Tibial nerve (tissue), 3 donors: ENCODE data around the gene HCN1.
A peak's percentile ranks its signal among the peaks of the same experiment; 100 is the strongest.

Experiments used
- POLR2A ChIP-seq, 2 donors: fragments of 450-650 bp; IDR thresholded peaks; one replicate each; pipeline ENCODE4 v1.6.1; 2017; ENCODE audit warnings: antibody characterized with exemption in 2 of 2, mild to moderate bottlenecking in 2 of 2, moderate library complexity in 2 of 2
- TF ChIP-seq, protein P1 (sequence below), 5 experiments: fragments of 200-600 bp in 3 of 5; fragments of 450-650 bp in 2 of 5; sonication (generic) in 3 of 5; IDR thresholded peaks; one replicate each; pipeline ENCODE4 v1.5.1; 2016 to 2019; ENCODE audit warnings: antibody characterized with exemption in 5 of 5, mild to moderate bottlenecking in 3 of 5, moderate library complexity in 2 of 5

DNA sequence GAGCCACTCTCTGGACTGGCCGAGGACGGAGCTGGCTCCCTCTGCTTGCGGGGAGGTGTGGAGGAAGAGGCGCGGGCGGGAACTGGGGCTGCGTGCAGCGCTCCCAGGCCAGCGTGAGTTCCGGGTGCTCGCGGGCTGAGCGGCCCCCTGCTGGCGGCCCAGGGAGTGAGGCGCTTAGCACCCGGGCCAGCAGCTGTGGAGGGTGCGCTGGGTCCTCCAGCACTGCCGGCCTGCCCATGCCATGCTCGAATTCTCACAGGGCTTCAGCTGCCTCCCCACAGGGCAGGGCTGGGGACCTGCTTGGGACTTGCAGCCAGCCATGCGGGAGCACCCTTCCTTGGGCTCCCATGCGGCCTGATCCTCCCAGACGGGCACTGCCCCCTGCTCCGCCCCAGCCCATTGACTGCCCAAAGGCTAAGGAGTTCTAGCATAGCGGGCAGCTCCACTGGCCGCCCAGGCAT lies 470.6 kb downstream of the HCN1 start:
- TF ChIP-seq, protein P1, sequence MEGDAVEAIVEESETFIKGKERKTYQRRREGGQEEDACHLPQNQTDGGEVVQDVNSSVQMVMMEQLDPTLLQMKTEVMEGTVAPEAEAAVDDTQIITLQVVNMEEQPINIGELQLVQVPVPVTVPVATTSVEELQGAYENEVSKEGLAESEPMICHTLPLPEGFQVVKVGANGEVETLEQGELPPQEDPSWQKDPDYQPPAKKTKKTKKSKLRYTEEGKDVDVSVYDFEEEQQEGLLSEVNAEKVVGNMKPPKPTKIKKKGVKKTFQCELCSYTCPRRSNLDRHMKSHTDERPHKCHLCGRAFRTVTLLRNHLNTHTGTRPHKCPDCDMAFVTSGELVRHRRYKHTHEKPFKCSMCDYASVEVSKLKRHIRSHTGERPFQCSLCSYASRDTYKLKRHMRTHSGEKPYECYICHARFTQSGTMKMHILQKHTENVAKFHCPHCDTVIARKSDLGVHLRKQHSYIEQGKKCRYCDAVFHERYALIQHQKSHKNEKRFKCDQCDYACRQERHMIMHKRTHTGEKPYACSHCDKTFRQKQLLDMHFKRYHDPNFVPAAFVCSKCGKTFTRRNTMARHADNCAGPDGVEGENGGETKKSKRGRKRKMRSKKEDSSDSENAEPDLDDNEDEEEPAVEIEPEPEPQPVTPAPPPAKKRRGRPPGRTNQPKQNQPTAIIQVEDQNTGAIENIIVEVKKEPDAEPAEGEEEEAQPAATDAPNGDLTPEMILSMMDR (IDR thresholded peaks at IDR 0.05): peak in 1 of 5 experiments; percentile 7
- TF ChIP-seq POLR2A (IDR thresholded peaks at IDR 0.05): no peak
